HEK293 (cell line): ENCODE data around the gene ATP6V1G1.

Source experiments
- CTCF ChIA-PET: fragments of 350-600 bp; formaldehyde crosslinking; extraction: SDS; loops from one replicate; lab custom pipeline; 2021; ENCODE audit warnings: antibody characterized with exemption; lab: Yijun Ruan, JAX
- POLR2A ChIA-PET: fragments of 300-600 bp; formaldehyde crosslinking; extraction: SDS; loops from one replicate; lab custom pipeline; 2020; ENCODE audit warnings: antibody characterized with exemption, inconsistent platforms; lab: Yijun Ruan, JAX
- H3K27ac ChIP-seq: fragments of 200-500 bp; sonication (Bioruptor generic); 2 replicates; pipeline ENCODE4 v1.5.1; 2014; ENCODE audit warnings: low read depth, low read length, control low read depth, inconsistent platforms; ENCODE audit errors: extremely low read depth
- H3K36me3 ChIP-seq, 2 experiments: fragments of 200-500 bp in 1 of 2; sonication (Bioruptor generic) in 1 of 2; 1 replicate in 1 of 2; 2 replicates in 1 of 2; pipeline ENCODE4 v1.5.1; 2014 to 2017; ENCODE audit warnings: inconsistent platforms in 2 of 2, low read length in 2 of 2; ENCODE audit not compliant: control insufficient read depth in 2 of 2, insufficient read depth in 1 of 2
- H3K4me1 ChIP-seq: fragments of 200-500 bp; sonication (Bioruptor generic); 2 replicates; pipeline ENCODE4 v1.5.1; 2014; ENCODE audit warnings: mild to moderate bottlenecking, low read length, inconsistent platforms; ENCODE audit not compliant: control insufficient read depth, insufficient read depth
- H3K4me3 ChIP-seq: 2 replicates; pipeline ENCODE4 v1.5.1; 2011; ENCODE audit warnings: low read depth, mild to moderate bottlenecking, control low read depth, low read length, moderate library complexity
- H3K9me3 ChIP-seq: fragments of 200-500 bp; sonication (Bioruptor generic); 2 replicates; pipeline ENCODE4 v1.5.1; 2014; ENCODE audit warnings: low read depth, low read length, inconsistent platforms; ENCODE audit not compliant: control insufficient read depth, insufficient read depth
- KLF10 ChIP-seq: fragments of 450-650 bp; IDR thresholded peaks from 2 replicates; pipeline ENCODE4 v1.5.1; 2018; ENCODE audit warnings: missing biosample characterization, mild to moderate bottlenecking, missing genetic modification characterization
- KLF8 ChIP-seq: fragments of 450-650 bp; formaldehyde crosslinking; IDR thresholded peaks from 2 replicates; pipeline ENCODE4 v1.5.1; 2016; ENCODE audit warnings: missing biosample characterization, missing genetic modification characterization
- MYNN ChIP-seq: fragments of 450-650 bp; formaldehyde crosslinking; IDR thresholded peaks from 2 replicates; pipeline ENCODE4 v1.5.1; 2016; ENCODE audit warnings: missing biosample characterization, missing genetic modification characterization, borderline replicate concordance
- SP7 ChIP-seq: fragments of 450-650 bp; formaldehyde crosslinking; IDR thresholded peaks from 2 replicates; pipeline ENCODE4 v1.5.1; 2016; ENCODE audit warnings: missing biosample characterization, missing genetic modification characterization
- YY1 ChIP-seq: fragments of 450-650 bp; formaldehyde crosslinking; IDR thresholded peaks from 2 replicates; pipeline ENCODE4 v1.5.1; 2018; ENCODE audit warnings: missing biosample characterization, missing genetic modification characterization
- ZFP3 ChIP-seq: fragments of 450-650 bp; formaldehyde crosslinking; IDR thresholded peaks from 2 replicates; pipeline ENCODE4 v1.5.1; 2016; ENCODE audit warnings: low read depth, missing biosample characterization, missing genetic modification characterization
- ZNF112 ChIP-seq: fragments of 450-650 bp; formaldehyde crosslinking; IDR thresholded peaks from 2 replicates; pipeline ENCODE4 v1.5.0; 2017; ENCODE audit warnings: missing biosample characterization, missing genetic modification characterization
- ZNF19 ChIP-seq: fragments of 450-650 bp; formaldehyde crosslinking; IDR thresholded peaks from 2 replicates; pipeline ENCODE4; 2016; ENCODE audit warnings: missing biosample characterization, missing genetic modification characterization, low read depth
- ZNF223 ChIP-seq: fragments of 450-650 bp; formaldehyde crosslinking; IDR thresholded peaks from 2 replicates; pipeline ENCODE4 v1.5.1; 2016; ENCODE audit warnings: missing biosample characterization, missing genetic modification characterization
- ZNF248 ChIP-seq: fragments of 450-650 bp; formaldehyde crosslinking; IDR thresholded peaks from 2 replicates; pipeline ENCODE4 v1.5.1; 2017; ENCODE audit warnings: missing biosample characterization, missing genetic modification characterization
- ZNF280D ChIP-seq: fragments of 450-650 bp; formaldehyde crosslinking; IDR thresholded peaks from 2 replicates; pipeline ENCODE4 v1.5.1; 2016; ENCODE audit warnings: missing biosample characterization, missing genetic modification characterization
- ZNF302 ChIP-seq: fragments of 450-650 bp; formaldehyde crosslinking; IDR thresholded peaks from 2 replicates; pipeline ENCODE4 v1.5.1; 2016; ENCODE audit warnings: missing biosample characterization, missing genetic modification characterization, low read depth
- ZNF398 ChIP-seq: fragments of 450-650 bp; formaldehyde crosslinking; IDR thresholded peaks from 2 replicates; pipeline ENCODE4 v1.5.1; 2017; ENCODE audit warnings: missing biosample characterization, missing genetic modification characterization
- ZNF449 ChIP-seq: fragments of 450-650 bp; formaldehyde crosslinking; IDR thresholded peaks from 2 replicates; pipeline ENCODE4 v1.5.1; 2017; ENCODE audit warnings: missing biosample characterization, mild to moderate bottlenecking, missing genetic modification characterization, moderate library complexity
- ZNF501 ChIP-seq: fragments of 450-650 bp; formaldehyde crosslinking; IDR thresholded peaks from 2 replicates; pipeline ENCODE4 v1.5.1; 2016; ENCODE audit warnings: missing biosample characterization, missing genetic modification characterization
- ZNF514 ChIP-seq: fragments of 450-650 bp; formaldehyde crosslinking; IDR thresholded peaks from 2 replicates; pipeline ENCODE4 v1.5.1; 2016; ENCODE audit warnings: missing biosample characterization, missing genetic modification characterization
- ZNF548 ChIP-seq: fragments of 450-650 bp; formaldehyde crosslinking; IDR thresholded peaks from 2 replicates; pipeline ENCODE4 v1.5.1; 2016; ENCODE audit warnings: missing biosample characterization, missing genetic modification characterization
- ZNF660 ChIP-seq: fragments of 450-650 bp; IDR thresholded peaks from 2 replicates; pipeline ENCODE4 v1.5.1; 2018; ENCODE audit warnings: missing biosample characterization, mild to moderate bottlenecking, missing genetic modification characterization
- ZSCAN16 ChIP-seq: fragments of 450-650 bp; formaldehyde crosslinking; IDR thresholded peaks from 2 replicates; pipeline ENCODE4 v1.5.1; 2016; ENCODE audit warnings: missing biosample characterization, missing genetic modification characterization
- ZSCAN4 ChIP-seq: fragments of 450-650 bp; formaldehyde crosslinking; IDR thresholded peaks from 2 replicates; pipeline ENCODE4 v1.5.1; 2017; ENCODE audit warnings: missing biosample characterization, missing genetic modification characterization
- TF ChIP-seq, protein P1 (sequence below): fragments of 450-650 bp; formaldehyde crosslinking; IDR thresholded peaks from 2 replicates; pipeline ENCODE4 v1.5.1; 2016; ENCODE audit warnings: missing biosample characterization, missing genetic modification characterization
- TF ChIP-seq, protein P2 (sequence below): fragments of 450-650 bp; formaldehyde crosslinking; IDR thresholded peaks from 2 replicates; pipeline ENCODE4 v1.5.1; 2017; ENCODE audit warnings: missing biosample characterization, missing genetic modification characterization
- TF ChIP-seq, protein P3 (sequence below): fragments of 450-650 bp; formaldehyde crosslinking; IDR thresholded peaks from 2 replicates; pipeline ENCODE4 v1.5.1; 2016; ENCODE audit warnings: missing biosample characterization, missing genetic modification characterization, borderline replicate concordance

The ATP6V1G1 gene

GRCh38 chr9:114616684-114617520, 29.3 kb downstream of the ATP6V1G1 start (continued):
- TF ChIP-seq, protein P1, sequence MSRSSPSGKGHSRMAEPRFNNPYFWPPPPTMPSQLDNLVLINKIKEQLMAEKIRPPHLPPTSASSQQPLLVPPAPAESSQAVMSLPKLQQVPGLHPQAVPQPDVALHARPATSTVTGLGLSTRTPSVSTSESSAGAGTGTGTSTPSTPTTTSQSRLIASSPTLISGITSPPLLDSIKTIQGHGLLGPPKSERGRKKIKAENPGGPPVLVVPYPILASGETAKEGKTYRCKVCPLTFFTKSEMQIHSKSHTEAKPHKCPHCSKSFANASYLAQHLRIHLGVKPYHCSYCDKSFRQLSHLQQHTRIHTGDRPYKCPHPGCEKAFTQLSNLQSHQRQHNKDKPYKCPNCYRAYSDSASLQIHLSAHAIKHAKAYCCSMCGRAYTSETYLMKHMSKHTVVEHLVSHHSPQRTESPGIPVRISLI (tag by site-specific recombination), result no peak
- TF ChIP-seq KLF8 (no peak), ZNF248 (tag by site-specific recombination) (no peak), ZSCAN16 (tag by site-specific recombination) (no peak), YY1 (tag by site-specific recombination) (no peak), ZNF398 (no peak), ZNF514 (tag by site-specific recombination) (no peak), ZNF660 (tag by site-specific recombination) (no peak), ZNF223 (tag by site-specific recombination) (no peak), ZNF449 (tag by site-specific recombination) (no peak), ZSCAN4 (tag by site-specific recombination) (no peak)
- TF ChIP-seq, protein P2, sequence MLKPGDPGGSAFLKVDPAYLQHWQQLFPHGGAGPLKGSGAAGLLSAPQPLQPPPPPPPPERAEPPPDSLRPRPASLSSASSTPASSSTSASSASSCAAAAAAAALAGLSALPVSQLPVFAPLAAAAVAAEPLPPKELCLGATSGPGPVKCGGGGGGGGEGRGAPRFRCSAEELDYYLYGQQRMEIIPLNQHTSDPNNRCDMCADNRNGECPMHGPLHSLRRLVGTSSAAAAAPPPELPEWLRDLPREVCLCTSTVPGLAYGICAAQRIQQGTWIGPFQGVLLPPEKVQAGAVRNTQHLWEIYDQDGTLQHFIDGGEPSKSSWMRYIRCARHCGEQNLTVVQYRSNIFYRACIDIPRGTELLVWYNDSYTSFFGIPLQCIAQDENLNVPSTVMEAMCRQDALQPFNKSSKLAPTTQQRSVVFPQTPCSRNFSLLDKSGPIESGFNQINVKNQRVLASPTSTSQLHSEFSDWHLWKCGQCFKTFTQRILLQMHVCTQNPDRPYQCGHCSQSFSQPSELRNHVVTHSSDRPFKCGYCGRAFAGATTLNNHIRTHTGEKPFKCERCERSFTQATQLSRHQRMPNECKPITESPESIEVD (tag by site-specific recombination), result no peak

DNA sequence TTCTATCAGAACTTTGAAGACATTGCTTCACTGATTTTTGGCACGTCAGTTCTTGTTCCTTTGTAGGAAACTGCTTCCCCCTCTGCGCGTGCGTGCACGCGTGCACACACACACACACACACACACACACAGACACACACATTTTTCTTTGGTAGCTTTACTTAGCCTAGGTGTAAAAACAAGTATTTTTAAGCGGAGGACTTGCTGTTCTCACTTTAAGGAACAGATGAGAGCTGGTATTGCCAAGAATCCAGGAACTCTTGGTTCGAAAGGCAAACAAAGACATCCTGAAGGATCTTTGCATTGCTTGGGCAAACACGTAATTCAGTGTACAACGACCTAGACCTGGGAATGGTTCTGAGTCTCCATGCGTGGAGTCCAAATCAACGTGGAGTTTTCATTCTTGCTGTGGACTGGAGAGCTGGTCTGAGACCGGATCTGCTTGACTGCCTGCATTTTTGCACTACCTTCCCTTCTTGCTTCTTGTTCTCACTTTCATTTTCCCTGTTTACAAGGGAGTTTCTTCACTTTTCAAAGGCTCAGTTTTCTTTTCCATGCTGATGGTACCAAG, 31.7 kb downstream of the ATP6V1G1 start:
- ChIA-PET CTCF (interaction anchor here (0.7 to 1.0 kb wide), 2 partner anchors 18 to 185 kb away, joined by 3 to 4 read pairs; no protein-coding TSS in a partner anchor), POLR2A (interaction anchor here (1.4 kb wide), 1 partner anchor 32 kb away, joined by 6 read pairs; the partner anchor contains the start of gene ATP6V1G1)
- Histone ChIP-seq H3K36me3 (peaks cover 0 to 18% of the 10 kb centered on the region in 2 experiments; a peak in 1 of 3 replicates), H3K27ac (no peak overlapping the region), H3K4me1 (no peaks in the 10 kb centered on the region), H3K9me3 (no peaks in the 10 kb centered on the region), H3K4me3 (no peak overlapping the region)
- no peak for TF ChIP-seq ZNF548 (tag by site-specific recombination)
- TF ChIP-seq SP7 (tag by site-specific recombination), result no peak
- TF ChIP-seq ZNF112 (tag by site-specific recombination), result no peak
- no peak for TF ChIP-seq ZFP3 (tag by site-specific recombination)
- no peak for TF ChIP-seq ZNF280D (tag by site-specific recombination)
- TF ChIP-seq, protein P3, sequence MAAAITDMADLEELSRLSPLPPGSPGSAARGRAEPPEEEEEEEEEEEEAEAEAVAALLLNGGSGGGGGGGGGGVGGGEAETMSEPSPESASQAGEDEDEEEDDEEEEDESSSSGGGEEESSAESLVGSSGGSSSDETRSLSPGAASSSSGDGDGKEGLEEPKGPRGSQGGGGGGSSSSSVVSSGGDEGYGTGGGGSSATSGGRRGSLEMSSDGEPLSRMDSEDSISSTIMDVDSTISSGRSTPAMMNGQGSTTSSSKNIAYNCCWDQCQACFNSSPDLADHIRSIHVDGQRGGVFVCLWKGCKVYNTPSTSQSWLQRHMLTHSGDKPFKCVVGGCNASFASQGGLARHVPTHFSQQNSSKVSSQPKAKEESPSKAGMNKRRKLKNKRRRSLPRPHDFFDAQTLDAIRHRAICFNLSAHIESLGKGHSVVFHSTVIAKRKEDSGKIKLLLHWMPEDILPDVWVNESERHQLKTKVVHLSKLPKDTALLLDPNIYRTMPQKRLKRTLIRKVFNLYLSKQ (tag by site-specific recombination), result no peak
- no peak for TF ChIP-seq ZNF19
- no peak for TF ChIP-seq MYNN (tag by site-specific recombination)
- no peak for TF ChIP-seq ZNF302 (tag by site-specific recombination)
- TF ChIP-seq ZNF501 (tag by site-specific recombination), result no peak
- no peak for TF ChIP-seq KLF10 (tag by site-specific recombination)
